ENCODE results near the gene LCN10. TPM values are rescaled to one million over a fixed set of nuclear protein-coding genes. Genes with fewer than 3 reads are reported as not detected.

The LCN10 gene
- polyA plus RNA-seq, 2 of the 4 experiments (the other 2 are of a cell fraction) = not detected

DNA sequence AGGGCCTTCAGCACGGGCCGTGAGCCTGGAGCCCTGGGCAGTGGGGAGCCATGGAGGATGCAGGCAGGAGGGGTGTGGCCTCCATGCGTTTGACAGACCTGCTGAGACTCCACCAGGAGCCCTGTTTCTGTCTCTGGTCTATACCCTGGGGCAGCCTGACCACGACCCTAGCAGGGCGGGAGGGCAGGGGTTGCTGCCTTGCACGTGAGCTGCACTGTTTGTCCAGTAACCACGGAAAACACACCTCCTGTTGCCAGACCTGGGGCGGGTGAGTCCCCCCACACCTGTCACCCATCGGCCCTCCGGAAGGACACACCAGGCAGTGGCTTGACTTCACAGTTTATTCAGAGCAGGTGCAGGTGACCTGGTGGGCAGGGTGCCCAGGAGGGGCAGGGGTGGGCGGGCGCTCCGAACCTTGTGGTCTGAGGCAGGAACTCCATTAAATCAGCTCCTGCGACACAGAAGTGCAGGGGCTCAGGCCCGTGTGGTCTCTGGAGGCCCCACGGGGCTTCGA, 11.4 kb upstream of the LCN10 start (continued):
- no peak for TF ChIP-seq ESRRA (IDR thresholded peaks at IDR 0.05; ENCODE audit: borderline replicate concordance, low read length)

DNA sequence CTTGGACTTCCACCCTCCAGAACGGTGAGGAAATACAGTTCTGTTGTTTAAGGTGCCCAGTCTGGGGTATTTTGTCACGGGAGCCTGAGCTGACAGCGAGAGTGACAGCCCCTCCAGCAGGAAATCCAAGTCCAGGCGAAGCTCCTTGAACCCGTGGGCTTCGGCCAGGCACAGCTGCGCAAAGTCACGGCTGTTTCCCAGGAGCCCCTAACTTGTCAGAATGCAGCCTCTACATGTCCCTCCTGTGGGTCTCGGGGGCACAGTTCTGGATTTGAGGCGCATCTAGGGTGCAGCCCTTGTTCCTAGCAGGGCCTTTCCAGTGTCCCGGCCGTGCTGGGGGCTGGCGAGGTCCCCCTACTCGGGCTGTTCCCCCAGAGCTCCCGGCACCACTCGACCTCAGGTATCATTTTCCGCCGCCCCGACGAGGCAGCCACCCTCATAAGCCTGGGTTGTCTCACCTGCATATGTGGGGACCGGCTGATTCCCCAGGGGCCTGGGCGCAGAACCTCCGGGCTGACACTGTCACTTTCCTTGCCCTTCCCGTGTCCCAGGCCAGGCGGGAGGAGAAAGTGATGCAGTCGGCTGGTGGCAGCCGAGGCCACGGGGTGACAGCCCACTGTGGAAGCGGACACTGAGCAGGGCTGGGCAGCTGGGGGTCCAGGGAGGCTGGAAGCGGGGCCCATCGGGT, 10.8 kb upstream of the LCN10 start:
- no peak overlapping the region for H3K27ac ChIP-seq
- no peak for DNase-seq (ENCODE audit: low read depth in 1 of 2, low spot score in 1 of 2)
- 66% methylated on average over 16 of the region's 31 CpGs for WGBS (ENCODE audit: missing lambda C conversion rate)
- no peak for FAIRE-seq
- ChIA-PET POLR2A (no interaction called here), CTCF (interaction anchor here (1.6 to 28.0 kb wide), 3 partner anchors 9 to 25 kb away, joined by 4 to 625 read pairs (median 13); partner anchors contain the start of gene TMEM141)
- H3K4me2 ChIP-seq = no peak overlapping the region
- H3K4me1 ChIP-seq = no peaks in the 10 kb centered on the region
- no peak overlapping the region for H3K4me3 ChIP-seq
- no peak for ATAC-seq
- TF ChIP-seq, protein P1, sequence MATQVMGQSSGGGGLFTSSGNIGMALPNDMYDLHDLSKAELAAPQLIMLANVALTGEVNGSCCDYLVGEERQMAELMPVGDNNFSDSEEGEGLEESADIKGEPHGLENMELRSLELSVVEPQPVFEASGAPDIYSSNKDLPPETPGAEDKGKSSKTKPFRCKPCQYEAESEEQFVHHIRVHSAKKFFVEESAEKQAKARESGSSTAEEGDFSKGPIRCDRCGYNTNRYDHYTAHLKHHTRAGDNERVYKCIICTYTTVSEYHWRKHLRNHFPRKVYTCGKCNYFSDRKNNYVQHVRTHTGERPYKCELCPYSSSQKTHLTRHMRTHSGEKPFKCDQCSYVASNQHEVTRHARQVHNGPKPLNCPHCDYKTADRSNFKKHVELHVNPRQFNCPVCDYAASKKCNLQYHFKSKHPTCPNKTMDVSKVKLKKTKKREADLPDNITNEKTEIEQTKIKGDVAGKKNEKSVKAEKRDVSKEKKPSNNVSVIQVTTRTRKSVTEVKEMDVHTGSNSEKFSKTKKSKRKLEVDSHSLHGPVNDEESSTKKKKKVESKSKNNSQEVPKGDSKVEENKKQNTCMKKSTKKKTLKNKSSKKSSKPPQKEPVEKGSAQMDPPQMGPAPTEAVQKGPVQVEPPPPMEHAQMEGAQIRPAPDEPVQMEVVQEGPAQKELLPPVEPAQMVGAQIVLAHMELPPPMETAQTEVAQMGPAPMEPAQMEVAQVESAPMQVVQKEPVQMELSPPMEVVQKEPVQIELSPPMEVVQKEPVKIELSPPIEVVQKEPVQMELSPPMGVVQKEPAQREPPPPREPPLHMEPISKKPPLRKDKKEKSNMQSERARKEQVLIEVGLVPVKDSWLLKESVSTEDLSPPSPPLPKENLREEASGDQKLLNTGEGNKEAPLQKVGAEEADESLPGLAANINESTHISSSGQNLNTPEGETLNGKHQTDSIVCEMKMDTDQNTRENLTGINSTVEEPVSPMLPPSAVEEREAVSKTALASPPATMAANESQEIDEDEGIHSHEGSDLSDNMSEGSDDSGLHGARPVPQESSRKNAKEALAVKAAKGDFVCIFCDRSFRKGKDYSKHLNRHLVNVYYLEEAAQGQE (IDR thresholded peaks at IDR 0.05) = no peak
- TF ChIP-seq KDM5A (IDR thresholded peaks at IDR 0.05) (no peak), POLR2AphosphoS2 (conservative IDR thresholded peaks at IDR 0.05; ENCODE audit: low read length) (no peak), FOSB (CRISPR knock-in tag; IDR thresholded peaks at IDR 0.05) (no peak), RCOR1 (IDR thresholded peaks at IDR 0.05; ENCODE audit: low read depth, low read length) (no peak), SMC3 (IDR thresholded peaks at IDR 0.05) (no peak), CBX8 (IDR thresholded peaks at IDR 0.05) (no peak), JUN (IDR thresholded peaks at IDR 0.05) (no peak), HOXA7 (CRISPR knock-in tag; IDR thresholded peaks at IDR 0.05) (no peak), BHLHE40 (IDR thresholded peaks at IDR 0.05; ENCODE audit: low read depth, low read length) (no peak), TP53 (CRISPR knock-in tag; IDR thresholded peaks at IDR 0.05) (no peak)
- TF ChIP-seq, protein P2, sequence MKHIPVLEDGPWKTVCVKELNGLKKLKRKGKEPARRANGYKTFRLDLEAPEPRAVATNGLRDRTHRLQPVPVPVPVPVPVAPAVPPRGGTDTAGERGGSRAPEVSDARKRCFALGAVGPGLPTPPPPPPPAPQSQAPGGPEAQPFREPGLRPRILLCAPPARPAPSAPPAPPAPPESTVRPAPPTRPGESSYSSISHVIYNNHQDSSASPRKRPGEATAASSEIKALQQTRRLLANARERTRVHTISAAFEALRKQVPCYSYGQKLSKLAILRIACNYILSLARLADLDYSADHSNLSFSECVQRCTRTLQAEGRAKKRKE (CRISPR knock-in tag; IDR thresholded peaks at IDR 0.05; ENCODE audit: low read depth) = no peak
- TF ChIP-seq, protein P3, sequence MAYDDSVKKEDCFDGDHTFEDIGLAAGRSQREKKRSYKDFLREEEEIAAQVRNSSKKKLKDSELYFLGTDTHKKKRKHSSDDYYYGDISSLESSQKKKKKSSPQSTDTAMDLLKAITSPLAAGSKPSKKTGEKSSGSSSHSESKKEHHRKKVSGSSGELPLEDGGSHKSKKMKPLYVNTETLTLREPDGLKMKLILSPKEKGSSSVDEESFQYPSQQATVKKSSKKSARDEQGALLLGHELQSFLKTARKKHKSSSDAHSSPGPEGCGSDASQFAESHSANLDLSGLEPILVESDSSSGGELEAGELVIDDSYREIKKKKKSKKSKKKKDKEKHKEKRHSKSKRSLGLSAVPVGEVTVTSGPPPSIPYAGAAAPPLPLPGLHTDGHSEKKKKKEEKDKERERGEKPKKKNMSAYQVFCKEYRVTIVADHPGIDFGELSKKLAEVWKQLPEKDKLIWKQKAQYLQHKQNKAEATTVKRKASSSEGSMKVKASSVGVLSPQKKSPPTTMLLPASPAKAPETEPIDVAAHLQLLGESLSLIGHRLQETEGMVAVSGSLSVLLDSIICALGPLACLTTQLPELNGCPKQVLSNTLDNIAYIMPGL (CRISPR knock-in tag; IDR thresholded peaks at IDR 0.05; ENCODE audit: borderline replicate concordance) = no peak
- TF ChIP-seq, protein P4, sequence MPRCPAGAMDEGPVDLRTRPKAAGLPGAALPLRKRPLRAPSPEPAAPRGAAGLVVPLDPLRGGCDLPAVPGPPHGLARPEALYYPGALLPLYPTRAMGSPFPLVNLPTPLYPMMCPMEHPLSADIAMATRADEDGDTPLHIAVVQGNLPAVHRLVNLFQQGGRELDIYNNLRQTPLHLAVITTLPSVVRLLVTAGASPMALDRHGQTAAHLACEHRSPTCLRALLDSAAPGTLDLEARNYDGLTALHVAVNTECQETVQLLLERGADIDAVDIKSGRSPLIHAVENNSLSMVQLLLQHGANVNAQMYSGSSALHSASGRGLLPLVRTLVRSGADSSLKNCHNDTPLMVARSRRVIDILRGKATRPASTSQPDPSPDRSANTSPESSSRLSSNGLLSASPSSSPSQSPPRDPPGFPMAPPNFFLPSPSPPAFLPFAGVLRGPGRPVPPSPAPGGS (IDR thresholded peaks at IDR 0.05) = no peak
- peaks cover 13% of the 10 kb centered on the region for H3K9me3 ChIP-seq

DNA sequence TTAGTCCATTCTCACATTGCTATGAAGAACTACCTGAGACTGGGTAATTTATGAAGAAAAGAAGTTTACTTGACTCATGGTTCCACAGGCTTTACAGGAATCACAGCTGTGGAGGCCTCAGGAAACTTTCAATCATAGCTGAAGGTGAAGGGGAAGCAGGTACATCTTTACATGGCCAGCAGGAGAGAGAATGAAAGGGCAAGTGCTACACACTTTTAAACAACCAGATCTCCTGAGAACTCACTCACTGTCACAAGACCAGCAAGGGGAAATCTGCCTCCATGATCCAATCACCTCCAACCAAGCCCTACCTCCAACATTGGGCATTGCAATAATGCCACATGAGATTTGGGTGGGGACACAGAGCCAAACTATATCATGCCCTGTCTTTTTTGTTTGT, 9.1 kb upstream of the LCN10 start:
- no peak overlapping the region for H3K27ac ChIP-seq
- no peak overlapping the region for H3K4me2 ChIP-seq
- TF ChIP-seq ESRRA (IDR thresholded peaks at IDR 0.05; ENCODE audit: borderline replicate concordance, low read length) (no peak), RAD21 (conservative IDR thresholded peaks at IDR 0.05 in 1 of 2, IDR thresholded peaks at IDR 0.05 in 1 of 2) (no peak), BHLHE40 (IDR thresholded peaks at IDR 0.05; ENCODE audit: low read depth, low read length) (no peak), HDAC2 (IDR thresholded peaks at IDR 0.05) (no peak), EP300 (IDR thresholded peaks at IDR 0.05) (no peak), JUN (IDR thresholded peaks at IDR 0.05) (no peak), HOXB5 (CRISPR knock-in tag; IDR thresholded peaks at IDR 0.05) (no peak), ZNF302 (CRISPR knock-in tag; IDR thresholded peaks at IDR 0.05) (no peak), KDM5A (IDR thresholded peaks at IDR 0.05) (no peak), PHF8 (IDR thresholded peaks at IDR 0.05; ENCODE audit: borderline replicate concordance, low read depth) (no peak), TP53 (CRISPR knock-in tag; IDR thresholded peaks at IDR 0.05) (no peak), CBX8 (IDR thresholded peaks at IDR 0.05) (no peak), RARB (CRISPR knock-in tag; IDR thresholded peaks at IDR 0.05) (no peak), HEYL (CRISPR knock-in tag; IDR thresholded peaks at IDR 0.05) (no peak), GATA3 (IDR thresholded peaks at IDR 0.05; ENCODE audit: borderline replicate concordance) (no peak), NR3C1 (IDR thresholded peaks at IDR 0.05) (no peak), RCOR1 (IDR thresholded peaks at IDR 0.05; ENCODE audit: low read depth, low read length) (no peak)
- TF ChIP-seq, protein P5, sequence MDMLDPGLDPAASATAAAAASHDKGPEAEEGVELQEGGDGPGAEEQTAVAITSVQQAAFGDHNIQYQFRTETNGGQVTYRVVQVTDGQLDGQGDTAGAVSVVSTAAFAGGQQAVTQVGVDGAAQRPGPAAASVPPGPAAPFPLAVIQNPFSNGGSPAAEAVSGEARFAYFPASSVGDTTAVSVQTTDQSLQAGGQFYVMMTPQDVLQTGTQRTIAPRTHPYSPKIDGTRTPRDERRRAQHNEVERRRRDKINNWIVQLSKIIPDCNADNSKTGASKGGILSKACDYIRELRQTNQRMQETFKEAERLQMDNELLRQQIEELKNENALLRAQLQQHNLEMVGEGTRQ (IDR thresholded peaks at IDR 0.05) = no peak
- ATAC-seq (no peak), DNase-seq (ENCODE audit: low read depth in 1 of 2, low spot score in 1 of 2) (no peak), FAIRE-seq (no peak)
- H3K9me3 ChIP-seq = peaks cover 13% of the 10 kb centered on the region
- ChIA-PET POLR2A (no interaction called here), CTCF (interaction anchor here (0.8 to 11.9 kb wide), 3 partner anchors 8 to 24 kb away, joined by 3 to 79 read pairs (median 7); partner anchors contain the start of gene LCN8)
- H3K4me3 ChIP-seq = no peak overlapping the region
- no peaks in the 10 kb centered on the region for H3K4me1 ChIP-seq

Data from A549 (cell line).